OCI-LY7 (cell line): ENCODE measurements around the gene HSD11B1L.

ENCODE experiments used
- EZH2phosphoT487 ChIP-seq: fragments of 200-600 bp; sonication (generic); IDR thresholded peaks from 2 replicates; pipeline ENCODE4 v1.6.1; 2018; ENCODE audit warnings: low read depth, borderline replicate concordance, mild to moderate bottlenecking, mixed run types, antibody characterized with exemption, low read length, moderate library complexity, mixed read lengths
- TF ChIP-seq, protein P1 (sequence below): fragments of 200-600 bp; sonication (generic); conservative IDR thresholded peaks from 2 replicates; pipeline ENCODE4 v1.5.1; 2014; ENCODE audit warnings: mild to moderate bottlenecking, antibody characterized with exemption, low read length, moderate library complexity, mixed read lengths

- TF ChIP-seq, protein P1, sequence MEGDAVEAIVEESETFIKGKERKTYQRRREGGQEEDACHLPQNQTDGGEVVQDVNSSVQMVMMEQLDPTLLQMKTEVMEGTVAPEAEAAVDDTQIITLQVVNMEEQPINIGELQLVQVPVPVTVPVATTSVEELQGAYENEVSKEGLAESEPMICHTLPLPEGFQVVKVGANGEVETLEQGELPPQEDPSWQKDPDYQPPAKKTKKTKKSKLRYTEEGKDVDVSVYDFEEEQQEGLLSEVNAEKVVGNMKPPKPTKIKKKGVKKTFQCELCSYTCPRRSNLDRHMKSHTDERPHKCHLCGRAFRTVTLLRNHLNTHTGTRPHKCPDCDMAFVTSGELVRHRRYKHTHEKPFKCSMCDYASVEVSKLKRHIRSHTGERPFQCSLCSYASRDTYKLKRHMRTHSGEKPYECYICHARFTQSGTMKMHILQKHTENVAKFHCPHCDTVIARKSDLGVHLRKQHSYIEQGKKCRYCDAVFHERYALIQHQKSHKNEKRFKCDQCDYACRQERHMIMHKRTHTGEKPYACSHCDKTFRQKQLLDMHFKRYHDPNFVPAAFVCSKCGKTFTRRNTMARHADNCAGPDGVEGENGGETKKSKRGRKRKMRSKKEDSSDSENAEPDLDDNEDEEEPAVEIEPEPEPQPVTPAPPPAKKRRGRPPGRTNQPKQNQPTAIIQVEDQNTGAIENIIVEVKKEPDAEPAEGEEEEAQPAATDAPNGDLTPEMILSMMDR: peak; percentile 86
- TF ChIP-seq EZH2phosphoT487: no peak
These were observed 39.3 kb downstream of the HSD11B1L start, which contains the start of the genes CATSPERD and LONP1 for GRCh38 chr19:5719961-5720790.
